H1 (cell line): ENCODE results near the gene OR2V2. TPM values are rescaled to one million over a fixed set of nuclear protein-coding genes. Genes with fewer than 3 reads are reported as not detected.

ENCODE experiments used
- polyA plus RNA-seq, 7 experiments: library from polyadenylated mRNA; depleted of rRNA in 3 of 7; stranded (reverse) in 5 of 7; unstranded in 2 of 7; fragments of >200 nt in 5 of 7; fragments of 200-250 nt in 2 of 7; gene quantifications; 1 replicate in 5 of 7; 2 replicates in 1 of 7; 4 replicates in 1 of 7; pipeline versions ENCODE4 v1.2.1 to v1.2.3, GENCODE V29; 2011 to 2013; ENCODE audit warnings: missing spikeins in 2 of 7, mixed read lengths in 2 of 7
- total RNA-seq: library from RNA; stranded (reverse); fragmentation: NEBNext Ultra II Directional; extraction: Animal tissue kit (Norgen Biotek cat#: 25700); gene quantifications from 2 replicates; pipeline ENCODE4 v1.2.1, GENCODE V29; 2021
- TF ChIP-seq, protein P1 (sequence below): fragments of 300-600 bp; sonication (generic); IDR thresholded peaks from 2 replicates; pipeline ENCODE4 v1.7.1; 2012; ENCODE audit warnings: low read length, moderate library complexity, mild to moderate bottlenecking, inconsistent platforms; ENCODE audit not compliant: insufficient replicate concordance
- TF ChIP-seq, protein P2 (sequence below): IDR thresholded peaks from 2 replicates; pipeline ENCODE4 v1.6.1; 2012; ENCODE audit warnings: low read length, inconsistent platforms

OR2V2 gene
- total and polyA plus RNA-seq, 2 of the 8 experiments (the other 6 are each of a cell fraction or from before 2014, with no cell fraction given): not detected

DNA sequence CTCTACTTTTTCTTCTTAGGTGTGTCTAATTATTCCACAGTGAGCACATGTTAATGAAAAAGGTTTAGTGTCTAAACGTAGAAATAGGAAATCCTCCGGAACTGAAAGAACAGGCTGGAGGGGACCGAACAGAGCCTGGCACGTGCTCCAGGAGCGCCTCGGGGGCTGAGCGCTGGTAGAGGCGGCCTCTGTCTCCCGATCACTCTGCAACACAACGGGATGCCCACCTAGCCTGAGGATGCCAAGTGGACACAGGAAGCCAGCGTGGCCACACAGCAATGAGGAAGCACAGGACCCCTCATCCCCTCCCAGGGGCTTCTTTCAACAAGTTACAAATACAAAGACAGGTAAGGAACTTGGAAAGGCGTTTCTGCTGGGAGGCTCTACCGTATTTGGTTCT lies 38.2 kb downstream of the OR2V2 start (continued):
- TF ChIP-seq, protein P1, sequence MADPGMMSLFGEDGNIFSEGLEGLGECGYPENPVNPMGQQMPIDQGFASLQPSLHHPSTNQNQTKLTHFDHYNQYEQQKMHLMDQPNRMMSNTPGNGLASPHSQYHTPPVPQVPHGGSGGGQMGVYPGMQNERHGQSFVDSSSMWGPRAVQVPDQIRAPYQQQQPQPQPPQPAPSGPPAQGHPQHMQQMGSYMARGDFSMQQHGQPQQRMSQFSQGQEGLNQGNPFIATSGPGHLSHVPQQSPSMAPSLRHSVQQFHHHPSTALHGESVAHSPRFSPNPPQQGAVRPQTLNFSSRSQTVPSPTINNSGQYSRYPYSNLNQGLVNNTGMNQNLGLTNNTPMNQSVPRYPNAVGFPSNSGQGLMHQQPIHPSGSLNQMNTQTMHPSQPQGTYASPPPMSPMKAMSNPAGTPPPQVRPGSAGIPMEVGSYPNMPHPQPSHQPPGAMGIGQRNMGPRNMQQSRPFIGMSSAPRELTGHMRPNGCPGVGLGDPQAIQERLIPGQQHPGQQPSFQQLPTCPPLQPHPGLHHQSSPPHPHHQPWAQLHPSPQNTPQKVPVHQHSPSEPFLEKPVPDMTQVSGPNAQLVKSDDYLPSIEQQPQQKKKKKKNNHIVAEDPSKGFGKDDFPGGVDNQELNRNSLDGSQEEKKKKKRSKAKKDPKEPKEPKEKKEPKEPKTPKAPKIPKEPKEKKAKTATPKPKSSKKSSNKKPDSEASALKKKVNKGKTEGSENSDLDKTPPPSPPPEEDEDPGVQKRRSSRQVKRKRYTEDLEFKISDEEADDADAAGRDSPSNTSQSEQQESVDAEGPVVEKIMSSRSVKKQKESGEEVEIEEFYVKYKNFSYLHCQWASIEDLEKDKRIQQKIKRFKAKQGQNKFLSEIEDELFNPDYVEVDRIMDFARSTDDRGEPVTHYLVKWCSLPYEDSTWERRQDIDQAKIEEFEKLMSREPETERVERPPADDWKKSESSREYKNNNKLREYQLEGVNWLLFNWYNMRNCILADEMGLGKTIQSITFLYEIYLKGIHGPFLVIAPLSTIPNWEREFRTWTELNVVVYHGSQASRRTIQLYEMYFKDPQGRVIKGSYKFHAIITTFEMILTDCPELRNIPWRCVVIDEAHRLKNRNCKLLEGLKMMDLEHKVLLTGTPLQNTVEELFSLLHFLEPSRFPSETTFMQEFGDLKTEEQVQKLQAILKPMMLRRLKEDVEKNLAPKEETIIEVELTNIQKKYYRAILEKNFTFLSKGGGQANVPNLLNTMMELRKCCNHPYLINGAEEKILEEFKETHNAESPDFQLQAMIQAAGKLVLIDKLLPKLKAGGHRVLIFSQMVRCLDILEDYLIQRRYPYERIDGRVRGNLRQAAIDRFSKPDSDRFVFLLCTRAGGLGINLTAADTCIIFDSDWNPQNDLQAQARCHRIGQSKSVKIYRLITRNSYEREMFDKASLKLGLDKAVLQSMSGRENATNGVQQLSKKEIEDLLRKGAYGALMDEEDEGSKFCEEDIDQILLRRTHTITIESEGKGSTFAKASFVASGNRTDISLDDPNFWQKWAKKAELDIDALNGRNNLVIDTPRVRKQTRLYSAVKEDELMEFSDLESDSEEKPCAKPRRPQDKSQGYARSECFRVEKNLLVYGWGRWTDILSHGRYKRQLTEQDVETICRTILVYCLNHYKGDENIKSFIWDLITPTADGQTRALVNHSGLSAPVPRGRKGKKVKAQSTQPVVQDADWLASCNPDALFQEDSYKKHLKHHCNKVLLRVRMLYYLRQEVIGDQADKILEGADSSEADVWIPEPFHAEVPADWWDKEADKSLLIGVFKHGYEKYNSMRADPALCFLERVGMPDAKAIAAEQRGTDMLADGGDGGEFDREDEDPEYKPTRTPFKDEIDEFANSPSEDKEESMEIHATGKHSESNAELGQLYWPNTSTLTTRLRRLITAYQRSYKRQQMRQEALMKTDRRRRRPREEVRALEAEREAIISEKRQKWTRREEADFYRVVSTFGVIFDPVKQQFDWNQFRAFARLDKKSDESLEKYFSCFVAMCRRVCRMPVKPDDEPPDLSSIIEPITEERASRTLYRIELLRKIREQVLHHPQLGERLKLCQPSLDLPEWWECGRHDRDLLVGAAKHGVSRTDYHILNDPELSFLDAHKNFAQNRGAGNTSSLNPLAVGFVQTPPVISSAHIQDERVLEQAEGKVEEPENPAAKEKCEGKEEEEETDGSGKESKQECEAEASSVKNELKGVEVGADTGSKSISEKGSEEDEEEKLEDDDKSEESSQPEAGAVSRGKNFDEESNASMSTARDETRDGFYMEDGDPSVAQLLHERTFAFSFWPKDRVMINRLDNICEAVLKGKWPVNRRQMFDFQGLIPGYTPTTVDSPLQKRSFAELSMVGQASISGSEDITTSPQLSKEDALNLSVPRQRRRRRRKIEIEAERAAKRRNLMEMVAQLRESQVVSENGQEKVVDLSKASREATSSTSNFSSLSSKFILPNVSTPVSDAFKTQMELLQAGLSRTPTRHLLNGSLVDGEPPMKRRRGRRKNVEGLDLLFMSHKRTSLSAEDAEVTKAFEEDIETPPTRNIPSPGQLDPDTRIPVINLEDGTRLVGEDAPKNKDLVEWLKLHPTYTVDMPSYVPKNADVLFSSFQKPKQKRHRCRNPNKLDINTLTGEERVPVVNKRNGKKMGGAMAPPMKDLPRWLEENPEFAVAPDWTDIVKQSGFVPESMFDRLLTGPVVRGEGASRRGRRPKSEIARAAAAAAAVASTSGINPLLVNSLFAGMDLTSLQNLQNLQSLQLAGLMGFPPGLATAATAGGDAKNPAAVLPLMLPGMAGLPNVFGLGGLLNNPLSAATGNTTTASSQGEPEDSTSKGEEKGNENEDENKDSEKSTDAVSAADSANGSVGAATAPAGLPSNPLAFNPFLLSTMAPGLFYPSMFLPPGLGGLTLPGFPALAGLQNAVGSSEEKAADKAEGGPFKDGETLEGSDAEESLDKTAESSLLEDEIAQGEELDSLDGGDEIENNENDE: no peak
- TF ChIP-seq, protein P2, sequence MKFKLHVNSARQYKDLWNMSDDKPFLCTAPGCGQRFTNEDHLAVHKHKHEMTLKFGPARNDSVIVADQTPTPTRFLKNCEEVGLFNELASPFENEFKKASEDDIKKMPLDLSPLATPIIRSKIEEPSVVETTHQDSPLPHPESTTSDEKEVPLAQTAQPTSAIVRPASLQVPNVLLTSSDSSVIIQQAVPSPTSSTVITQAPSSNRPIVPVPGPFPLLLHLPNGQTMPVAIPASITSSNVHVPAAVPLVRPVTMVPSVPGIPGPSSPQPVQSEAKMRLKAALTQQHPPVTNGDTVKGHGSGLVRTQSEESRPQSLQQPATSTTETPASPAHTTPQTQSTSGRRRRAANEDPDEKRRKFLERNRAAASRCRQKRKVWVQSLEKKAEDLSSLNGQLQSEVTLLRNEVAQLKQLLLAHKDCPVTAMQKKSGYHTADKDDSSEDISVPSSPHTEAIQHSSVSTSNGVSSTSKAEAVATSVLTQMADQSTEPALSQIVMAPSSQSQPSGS: no peak
